ENCODE measurements around the gene ASB2.

GRCh38 chr14:93945070-93945399 is 31.3 kb downstream of the ASB2 start:
- TF ChIP-seq CTCF (IDR thresholded peaks at IDR 0.05) (no peak), POLR2AphosphoS5 (IDR thresholded peaks at IDR 0.05) (no peak), POLR2A (IDR thresholded peaks at IDR 0.05) (no peak)

Data from prostate gland (tissue), 2 donors.